ENCODE measurements around the gene TMIE.

TMIE gene

GRCh38 chr3:46709721-46710120 is 8.5 kb downstream of the TMIE start:
- DNase-seq: no peak

GRCh38 chr3:46710229-46710628 is 9.0 kb downstream of the TMIE start:
- DNase-seq: no peak

GRCh38 chr3:46710671-46711295 is 9.6 kb downstream of the TMIE start:
- DNase-seq: no peak

- no peak for DNase-seq
These were observed 10.1 kb downstream of the TMIE start for GRCh38 chr3:46711305-46711704.

- no peak for DNase-seq
These were observed 10.6 kb downstream of the TMIE start for GRCh38 chr3:46711760-46712159.

GRCh38 chr3:46712191-46713049 is 11.2 kb downstream of the TMIE start:
- DNase-seq: no peak

GRCh38 chr3:46713050-46713897 is 12.1 kb downstream of the TMIE start:
- no peak for DNase-seq

- no peak for DNase-seq
These were observed 12.8 kb downstream of the TMIE start for GRCh38 chr3:46713898-46714552.

GRCh38 chr3:46714728-46715506 is 13.7 kb downstream of the TMIE start:
- no peak for DNase-seq

- DNase-seq: no peak
These were observed 14.4 kb downstream of the TMIE start for GRCh38 chr3:46715507-46716175.

GRCh38 chr3:46716461-46717441 is 15.6 kb downstream of the TMIE start:
- no peak for DNase-seq

GRCh38 chr3:46717447-46718231 is 16.4 kb downstream of the TMIE start, which contains the start of gene PRSS50:
Gene PRSS50, minus strand, starts transcription at chr3:46717869. Its CDS starts 45 bp downstream, at chr3:46717824.
- no peak for DNase-seq

- DNase-seq: no peak
These were observed 17.9 kb downstream of the TMIE start for GRCh38 chr3:46719044-46719565.

GRCh38 chr3:46719735-46720271 is 18.6 kb downstream of the TMIE start:
- no peak for DNase-seq

GRCh38 chr3:46721009-46721408 is 19.8 kb downstream of the TMIE start:
- peak in 1 of 3 experiments; percentile 62 for DNase-seq

GRCh38 chr3:46722443-46722842 is 21.3 kb downstream of the TMIE start:
- no peak for DNase-seq

- no peak for DNase-seq
These were observed 23.2 kb downstream of the TMIE start for GRCh38 chr3:46724424-46724823.

- peak in 2 of 3 experiments; percentile 2 to 47 for DNase-seq
These were observed 24.6 kb downstream of the TMIE start for GRCh38 chr3:46725621-46726314.

All from NCI-H1417 (cell line).